Stimulated activated CD4-positive, alpha-beta T cell treated with anti-CD3 and anti-CD28 coated beads, Interleukin-4, amount 100 ng/mL, for 4 hours (primary cell): Measurements from ENCODE around the gene NTNG1.
"Not testable (repeated sequence)": the region's sequence is repeated elsewhere in the genome, so short reads cannot be mapped to it uniquely, and the experiment has no call there.

ENCODE experiments used
- DNase-seq, 2 experiments: peaks; one replicate each; pipeline ENCODE4 v3.0.0-alpha.2; 2020

The NTNG1 gene

DNA sequence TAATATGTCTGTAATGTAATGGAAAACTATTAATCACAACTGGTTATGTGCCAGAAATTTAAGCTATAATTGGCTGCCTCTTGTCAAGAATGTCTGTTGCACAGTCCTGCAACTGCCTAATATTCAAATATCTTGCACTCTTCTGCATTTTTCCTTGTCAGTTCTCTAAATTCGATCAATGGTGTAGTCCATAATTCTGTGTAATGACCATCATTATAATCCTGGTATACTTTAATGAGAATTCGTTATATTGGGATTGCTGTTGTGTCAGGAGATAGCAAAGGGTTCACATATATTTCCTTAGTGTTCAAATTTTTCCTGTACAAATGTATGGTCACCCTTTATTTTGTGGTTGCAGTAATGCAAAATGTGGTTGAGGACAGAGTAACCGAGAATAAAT lies 4.8 kb downstream of the NTNG1 start:
- no peak for DNase-seq

DNA sequence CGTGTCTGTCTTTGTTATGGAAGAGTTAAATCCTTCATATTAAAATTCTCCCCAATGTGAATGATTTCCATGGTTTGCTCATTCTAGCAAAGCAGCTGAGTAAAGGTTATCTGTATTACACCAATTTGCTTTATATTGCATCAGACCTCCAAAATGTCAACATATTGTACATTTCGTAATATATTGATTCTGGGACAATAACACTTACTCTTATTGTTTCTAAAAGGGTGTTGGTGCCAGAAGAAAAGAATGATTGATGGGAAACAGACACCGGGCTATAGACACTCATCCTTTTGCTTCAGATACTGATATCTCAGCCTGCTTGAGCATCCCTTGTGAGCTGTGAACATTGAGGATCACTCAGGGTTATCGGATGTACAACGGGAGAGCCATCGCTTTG lies 7.0 kb downstream of the NTNG1 start:
- no peak for DNase-seq

- no peak for DNase-seq
Measured at GRCh38 chr1:107149946-107150345, 9.1 kb downstream of the NTNG1 start.

GRCh38 chr1:107151295-107151694 lies 10.5 kb downstream of the NTNG1 start:
- no peak for DNase-seq

DNA sequence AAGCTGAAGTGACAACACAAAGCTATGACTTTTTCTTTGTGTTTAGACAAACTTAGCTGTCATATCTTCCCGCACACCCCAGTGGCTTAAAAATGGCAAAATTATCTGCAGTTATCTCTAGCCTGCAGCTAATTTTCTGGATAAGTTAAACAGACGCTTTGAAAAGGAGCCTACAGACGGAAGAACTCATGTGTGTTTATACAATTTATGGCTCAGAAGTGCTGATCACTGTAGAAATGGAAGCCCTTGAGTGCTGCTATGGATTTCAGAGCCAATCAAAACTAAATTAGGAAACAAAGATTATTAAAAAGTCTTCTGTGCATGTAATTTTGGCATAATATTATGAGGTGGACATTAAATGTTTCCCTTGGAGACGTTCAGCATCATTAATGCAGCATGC lies 11.6 kb downstream of the NTNG1 start:
- no peak for DNase-seq

GRCh38 chr1:107153014-107153413 lies 12.2 kb downstream of the NTNG1 start:
- DNase-seq, result no peak

- DNase-seq, result no peak
Measured at GRCh38 chr1:107158496-107158895, 17.7 kb downstream of the NTNG1 start.

GRCh38 chr1:107158991-107159390 lies 18.2 kb downstream of the NTNG1 start:
- no peak for DNase-seq

DNA sequence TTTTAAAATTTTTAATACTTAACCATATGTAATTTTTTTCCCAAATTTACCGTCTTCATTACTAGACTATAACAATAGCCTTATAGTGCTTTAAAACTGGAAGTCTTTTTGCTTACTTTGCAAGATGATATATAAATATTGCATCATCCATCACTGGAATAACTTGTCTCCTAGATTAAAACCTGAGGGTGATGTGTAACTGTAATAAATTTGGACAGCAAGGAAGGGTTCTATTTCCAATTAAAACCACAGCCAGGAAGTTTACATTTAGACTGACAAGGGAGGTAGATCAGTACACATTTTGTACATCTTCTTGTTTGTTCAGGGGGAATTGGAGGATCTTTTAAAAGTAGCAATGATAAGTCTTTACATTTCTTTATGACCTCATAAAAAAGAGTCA lies 21.9 kb downstream of the NTNG1 start:
- no peak for DNase-seq

GRCh38 chr1:107164901-107165300 lies 24.1 kb downstream of the NTNG1 start:
- DNase-seq, result not testable (repeated sequence)

GRCh38 chr1:107169615-107170014 lies 28.8 kb downstream of the NTNG1 start:
- no peak for DNase-seq

- DNase-seq, result no peak
Measured at GRCh38 chr1:107171333-107171732, 30.5 kb downstream of the NTNG1 start.

- DNase-seq, result no peak
Measured at GRCh38 chr1:107172450-107173170, 31.8 kb downstream of the NTNG1 start.

DNA sequence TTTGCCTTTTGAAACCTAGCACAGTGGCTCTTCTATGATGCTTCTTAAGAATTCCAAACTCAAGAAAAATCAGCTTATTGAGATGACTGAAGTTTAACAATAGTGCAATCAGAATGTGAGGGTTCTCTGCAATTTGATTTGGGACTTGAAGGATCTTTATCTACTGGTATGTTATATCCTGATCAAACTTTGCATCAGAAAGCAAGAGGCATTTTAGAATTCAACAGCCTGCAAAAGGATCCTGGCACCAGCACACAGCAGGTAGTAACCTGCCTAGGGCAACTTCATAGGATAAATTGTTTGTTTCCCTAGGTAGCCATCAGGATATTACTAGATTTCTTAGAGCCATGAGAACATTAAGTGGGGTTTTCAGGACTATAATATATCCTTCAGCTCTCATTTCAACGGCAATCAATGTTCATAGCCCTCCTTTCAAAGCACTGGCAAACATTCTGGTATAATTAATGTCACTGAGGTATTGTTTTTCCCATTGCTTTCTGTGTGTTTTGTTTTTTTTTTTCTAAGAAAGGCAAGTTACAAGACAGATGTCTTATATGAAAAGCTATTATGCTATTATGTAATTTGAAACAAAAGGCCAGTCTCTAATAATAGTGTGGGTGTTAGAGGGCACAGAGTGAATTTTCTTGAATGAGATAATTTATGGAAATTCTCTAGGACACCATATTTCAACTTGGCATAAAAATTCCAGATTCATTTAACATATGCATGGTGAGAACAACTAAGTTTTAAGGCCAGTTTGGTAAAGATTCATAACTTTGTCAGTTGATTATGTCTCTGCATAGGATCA lies 34.5 kb downstream of the NTNG1 start:
- no peak for DNase-seq

- no peak for DNase-seq
Measured at GRCh38 chr1:107181253-107181969, 40.6 kb downstream of the NTNG1 start.

DNA sequence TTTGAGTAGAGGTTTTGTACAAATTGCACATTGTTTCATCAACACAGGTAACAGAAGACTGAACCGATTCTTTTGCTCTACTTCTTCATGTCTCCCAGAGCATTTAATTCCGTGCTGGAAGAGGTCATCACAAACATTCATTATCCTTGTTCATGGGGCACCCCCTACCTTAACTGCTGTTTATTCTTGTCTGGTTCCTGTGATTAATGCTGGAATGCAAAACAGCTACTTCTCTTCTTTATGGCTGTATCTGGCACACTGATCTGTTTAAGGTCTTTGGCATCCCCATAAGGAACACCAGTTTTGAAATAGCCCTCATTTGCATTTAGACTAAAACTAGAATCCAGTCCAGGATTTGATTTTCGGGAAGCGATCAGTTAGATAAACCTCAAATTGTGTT lies 42.2 kb downstream of the NTNG1 start:
- DNase-seq, result no peak

GRCh38 chr1:107184888-107185287 lies 44.0 kb downstream of the NTNG1 start:
- DNase-seq, result no peak

DNA sequence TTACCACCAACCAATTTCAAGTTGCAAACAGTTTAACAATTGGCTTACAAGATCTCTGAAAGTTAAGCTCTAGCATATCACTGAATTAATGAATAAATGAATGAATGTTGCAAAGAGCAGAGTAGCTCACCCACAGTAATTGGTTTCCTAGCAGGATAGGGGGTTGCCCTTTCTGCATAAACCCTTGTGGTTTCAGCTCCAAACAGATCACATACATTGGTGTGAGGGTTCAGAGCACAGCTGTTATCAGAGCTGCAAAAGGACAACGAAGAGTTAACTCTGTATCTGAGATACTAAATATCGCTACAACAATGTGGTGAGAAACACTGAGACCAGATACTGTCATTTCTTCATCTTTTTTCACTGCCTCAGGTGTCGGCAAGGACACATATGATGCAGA lies 46.6 kb downstream of the NTNG1 start:
- DNase-seq, result no peak

DNA sequence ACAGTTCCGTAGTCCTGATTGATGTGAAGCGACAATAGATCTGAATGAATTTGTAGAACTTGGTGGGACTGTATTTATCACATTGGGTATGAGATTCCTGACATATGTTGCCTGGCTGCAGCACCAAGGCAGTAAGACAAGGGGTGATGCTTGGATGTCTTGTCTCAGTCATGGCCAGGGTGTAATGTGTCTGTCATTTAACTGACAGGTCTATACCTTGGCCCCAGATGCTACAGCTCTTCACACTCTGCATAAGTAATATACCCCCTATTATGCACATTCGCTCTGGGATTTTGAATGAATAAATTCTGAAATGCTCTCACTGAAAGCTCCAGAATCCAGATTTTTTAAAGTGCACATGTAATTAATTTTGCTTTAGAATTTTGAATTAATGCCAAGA lies 47.3 kb downstream of the NTNG1 start:
- no peak for DNase-seq

GRCh38 chr1:107194380-107194779 lies 53.5 kb downstream of the NTNG1 start:
- DNase-seq, result no peak

DNA sequence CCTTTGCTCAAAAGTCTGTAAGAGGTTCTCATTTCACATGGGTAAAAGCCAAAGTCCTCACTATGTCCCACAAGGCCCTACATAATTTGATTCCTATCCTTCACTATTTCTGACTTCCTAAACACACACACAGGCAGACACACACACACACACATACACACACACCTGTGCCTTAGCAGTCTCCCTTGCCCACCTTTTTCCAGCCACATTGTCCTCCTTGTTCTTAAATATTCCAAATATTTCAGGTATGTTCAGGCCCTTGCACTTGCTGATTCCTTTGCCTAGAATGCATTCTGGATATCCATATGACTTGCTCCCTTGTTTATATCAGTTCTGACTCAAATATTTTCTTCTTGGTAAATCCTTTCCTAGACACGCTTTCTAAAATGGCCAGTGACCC lies 54.6 kb downstream of the NTNG1 start:
- no peak for DNase-seq

- DNase-seq, result no peak
Measured at GRCh38 chr1:107196973-107197562, 56.2 kb downstream of the NTNG1 start.

DNA sequence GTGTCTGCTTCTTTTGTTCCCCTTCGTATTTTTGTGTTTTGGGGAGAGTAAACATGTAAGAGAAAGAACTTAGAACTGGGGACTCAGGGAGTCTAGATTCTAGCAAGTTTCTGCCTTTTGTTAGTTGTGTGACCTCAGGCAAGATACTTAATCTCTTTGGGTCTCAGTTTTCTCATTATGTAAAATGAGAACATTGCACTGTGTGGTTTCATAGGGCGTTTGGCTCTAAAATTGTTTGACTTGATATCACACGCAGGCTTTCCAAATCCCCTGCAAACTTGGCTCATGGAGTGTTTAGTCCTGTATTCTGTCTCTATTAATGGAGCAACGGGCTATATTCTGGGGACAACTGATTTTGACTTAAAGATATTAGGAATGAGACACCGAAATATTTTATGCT lies 57.7 kb downstream of the NTNG1 start:
- no peak for DNase-seq
